Femur (tissue), 1 donor: ENCODE measurements around the gene SORCS2.

Source experiments
- DNase-seq: peaks from one replicate; pipeline ENCODE4 v3.0.0-alpha.2; 2017

SORCS2 gene

DNA sequence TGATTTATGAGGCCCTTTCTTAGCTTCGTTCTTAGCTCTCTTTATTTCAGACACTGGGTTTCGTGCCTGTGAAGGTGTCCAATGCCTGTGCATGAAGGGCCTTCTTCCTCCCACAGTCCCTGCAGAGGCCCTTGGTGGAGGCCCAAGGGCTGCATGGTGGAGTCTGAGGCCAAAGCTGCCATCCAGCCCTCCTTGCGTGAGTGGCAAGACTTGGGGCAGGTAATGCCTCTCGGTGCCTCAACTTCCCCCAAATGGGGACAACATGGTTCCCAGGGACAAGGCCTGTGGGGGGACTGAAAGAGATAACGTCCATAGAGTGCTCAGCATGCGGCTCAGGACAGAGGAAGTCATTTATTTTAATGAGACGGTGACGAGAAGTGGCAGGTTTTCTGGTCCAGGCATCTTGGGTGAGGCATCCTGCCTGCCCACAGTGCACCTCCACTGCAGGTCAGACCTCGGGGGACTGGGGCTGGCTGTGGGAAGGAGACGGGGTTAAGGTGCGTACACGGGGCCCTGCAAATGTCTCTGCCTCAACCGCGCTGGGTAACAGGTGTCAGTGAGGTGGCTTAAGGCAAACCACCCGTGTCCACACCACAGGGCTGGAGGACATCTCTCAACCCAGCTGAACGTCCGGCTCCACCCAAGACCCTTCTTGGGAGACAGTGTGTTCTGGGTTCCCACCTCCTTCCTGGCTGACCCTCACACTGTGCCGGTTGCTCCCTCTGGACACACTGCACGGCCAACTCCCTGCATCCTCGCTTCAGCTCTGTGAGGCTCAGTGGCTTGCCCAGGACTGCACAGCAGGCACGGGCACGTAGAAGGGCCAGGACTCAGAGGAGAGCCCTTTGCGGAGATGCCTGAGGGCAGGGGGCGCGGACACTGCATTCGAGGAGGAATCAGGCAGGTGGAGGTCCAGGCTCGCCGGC is 191.9 kb downstream of the SORCS2 start:
- no peak for DNase-seq

DNA sequence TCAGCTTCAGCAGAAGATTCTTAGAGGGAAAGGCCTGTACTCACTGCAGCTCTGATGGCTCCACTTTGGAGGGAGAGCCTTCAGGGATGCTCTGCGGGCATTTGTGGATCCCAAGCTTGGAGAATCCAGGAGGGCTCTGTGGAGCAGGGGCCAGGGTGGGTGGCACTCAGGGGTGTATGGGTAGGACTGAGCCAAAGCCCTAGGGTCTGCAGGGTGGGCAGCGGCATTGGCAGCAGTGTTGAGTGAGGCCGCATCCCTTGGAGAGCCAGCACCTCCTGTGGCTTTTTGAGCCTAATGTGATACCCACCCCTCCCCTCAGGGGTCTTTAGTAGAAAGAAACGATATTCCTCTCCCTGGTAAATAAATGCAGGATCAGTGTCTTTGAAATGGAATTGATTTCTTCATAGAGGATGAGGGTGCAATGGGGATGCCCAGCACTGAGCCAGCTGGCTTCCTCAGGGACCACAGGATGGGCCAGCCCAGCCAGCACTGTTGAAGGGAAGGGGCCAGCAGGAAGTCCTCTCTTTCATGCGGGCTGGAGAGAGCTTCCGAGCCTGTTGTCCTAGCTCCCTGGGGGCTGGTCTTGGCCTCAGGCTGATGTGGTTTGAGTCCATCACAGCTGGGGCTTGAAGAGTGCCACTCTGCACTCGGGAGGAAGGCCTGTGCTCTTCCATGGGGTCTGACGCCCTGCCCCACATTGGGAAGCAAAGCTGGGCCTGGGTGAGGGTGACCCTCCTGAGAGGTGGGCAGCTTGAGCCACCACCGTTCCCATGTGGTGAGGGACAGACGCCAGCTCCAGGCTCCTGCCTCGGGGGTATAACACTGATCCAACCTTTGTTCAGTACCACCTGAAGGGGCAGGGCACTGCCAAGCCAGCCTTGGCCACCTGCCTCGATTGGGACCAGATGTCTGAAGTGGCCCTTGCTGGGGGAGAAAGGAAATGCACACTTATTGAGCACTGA is 192.9 kb downstream of the SORCS2 start:
- DNase-seq: no peak

DNA sequence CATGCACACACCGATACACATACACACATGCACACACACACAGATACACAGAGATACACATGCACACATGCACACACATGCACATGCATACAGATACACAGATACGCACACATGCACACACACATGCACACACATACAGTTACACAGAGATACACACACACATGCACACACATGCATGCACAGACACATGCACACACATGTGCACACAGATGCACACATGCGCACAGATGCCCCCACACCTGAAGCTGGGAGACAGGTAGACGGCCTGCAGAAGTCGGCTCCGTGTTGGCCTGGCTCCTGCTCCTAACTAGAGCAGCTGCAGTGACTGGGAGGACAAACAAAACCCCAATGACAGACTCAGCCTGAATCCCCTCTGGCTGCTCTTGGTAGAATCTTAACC is 195.6 kb downstream of the SORCS2 start:
- no peak for DNase-seq

DNA sequence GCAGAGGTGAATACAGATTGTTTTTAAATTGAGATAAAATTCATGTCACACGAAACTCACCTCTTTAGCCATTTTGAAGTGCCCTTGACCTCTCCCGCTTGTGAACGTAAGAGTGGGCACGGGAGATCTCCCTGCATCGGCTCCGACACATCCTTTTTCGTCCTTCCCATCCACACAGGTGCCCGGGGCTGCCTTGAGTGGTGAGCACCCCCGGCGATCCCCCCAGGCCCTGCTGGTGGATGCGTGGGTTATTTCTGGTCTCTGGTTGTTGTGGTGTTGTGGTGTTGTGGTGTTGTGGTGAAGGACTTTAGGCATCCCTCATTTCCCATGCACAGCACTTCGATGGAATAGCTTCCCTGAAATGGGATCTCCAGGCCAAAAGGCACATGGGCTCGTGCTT is 196.3 kb downstream of the SORCS2 start:
- DNase-seq: no peak

DNA sequence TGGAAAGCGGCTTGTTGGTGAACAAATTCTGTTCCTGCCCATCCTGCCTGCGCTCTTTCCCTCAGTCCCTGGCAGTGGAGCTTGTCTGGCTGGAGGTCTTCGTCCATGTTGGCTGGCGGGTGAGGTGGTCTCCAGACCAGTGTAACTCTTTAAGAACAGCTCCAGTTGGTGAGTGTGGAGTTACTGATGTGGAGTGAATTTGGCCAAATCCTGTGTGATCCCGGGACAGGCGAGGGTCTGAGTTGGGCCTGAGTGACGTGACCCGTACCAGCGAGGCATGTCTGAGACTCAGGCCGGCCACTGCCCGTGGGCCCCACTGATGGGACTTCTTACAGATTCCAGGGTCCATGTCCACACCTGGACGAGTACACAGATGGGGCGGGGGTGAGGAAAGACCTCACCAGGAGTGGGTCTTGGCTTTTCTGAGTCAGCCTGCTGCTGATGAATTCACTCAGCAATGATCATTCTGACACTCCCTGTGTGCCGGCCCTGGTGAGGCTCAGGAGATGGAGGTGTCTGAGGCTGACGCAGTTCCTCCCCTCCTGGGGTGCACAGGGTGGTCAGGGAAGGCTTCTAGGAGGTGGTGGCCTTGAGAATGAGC is 196.9 kb downstream of the SORCS2 start:
- DNase-seq: no peak

DNA sequence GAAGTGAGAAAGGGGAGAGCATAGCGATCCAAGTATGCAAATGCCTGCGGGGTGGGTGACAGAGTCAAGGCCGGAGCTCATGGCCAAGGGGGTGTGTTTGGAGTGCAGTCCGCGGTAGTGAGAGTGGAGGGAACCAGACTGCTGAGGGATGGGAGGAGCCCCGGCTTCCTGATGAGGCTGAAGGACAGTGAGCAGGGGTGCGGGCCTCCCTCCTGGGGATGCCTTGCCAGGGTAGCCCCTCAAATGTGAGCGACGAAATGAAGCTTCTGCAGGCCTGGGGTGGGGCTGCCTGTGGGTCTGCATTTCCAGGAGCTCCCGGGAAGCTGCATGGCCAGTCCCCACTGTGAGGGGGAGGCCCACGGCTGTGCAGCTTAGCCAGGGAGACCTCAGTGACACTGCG is 197.4 kb downstream of the SORCS2 start:
- DNase-seq: no peak

DNA sequence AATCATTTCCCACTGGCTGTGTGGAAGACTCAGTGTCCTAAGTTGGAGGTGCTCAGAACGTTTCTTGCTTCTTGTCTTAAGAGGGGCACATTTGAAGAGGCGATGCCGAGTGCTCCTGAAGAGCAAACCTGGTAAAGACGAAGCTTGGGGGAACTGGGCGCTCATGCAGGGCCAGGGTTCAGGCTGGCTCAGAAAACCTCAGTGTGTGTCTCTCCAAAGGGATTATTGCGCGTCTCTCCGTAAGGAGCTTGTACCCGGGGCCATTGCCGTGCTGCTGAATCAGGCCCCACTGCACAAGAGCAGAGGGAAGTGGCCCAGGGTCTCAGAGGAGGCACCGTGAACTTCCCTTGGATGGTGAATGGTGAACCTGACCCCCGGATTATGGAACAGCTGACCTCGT is 198.0 kb downstream of the SORCS2 start:
- DNase-seq: no peak

DNA sequence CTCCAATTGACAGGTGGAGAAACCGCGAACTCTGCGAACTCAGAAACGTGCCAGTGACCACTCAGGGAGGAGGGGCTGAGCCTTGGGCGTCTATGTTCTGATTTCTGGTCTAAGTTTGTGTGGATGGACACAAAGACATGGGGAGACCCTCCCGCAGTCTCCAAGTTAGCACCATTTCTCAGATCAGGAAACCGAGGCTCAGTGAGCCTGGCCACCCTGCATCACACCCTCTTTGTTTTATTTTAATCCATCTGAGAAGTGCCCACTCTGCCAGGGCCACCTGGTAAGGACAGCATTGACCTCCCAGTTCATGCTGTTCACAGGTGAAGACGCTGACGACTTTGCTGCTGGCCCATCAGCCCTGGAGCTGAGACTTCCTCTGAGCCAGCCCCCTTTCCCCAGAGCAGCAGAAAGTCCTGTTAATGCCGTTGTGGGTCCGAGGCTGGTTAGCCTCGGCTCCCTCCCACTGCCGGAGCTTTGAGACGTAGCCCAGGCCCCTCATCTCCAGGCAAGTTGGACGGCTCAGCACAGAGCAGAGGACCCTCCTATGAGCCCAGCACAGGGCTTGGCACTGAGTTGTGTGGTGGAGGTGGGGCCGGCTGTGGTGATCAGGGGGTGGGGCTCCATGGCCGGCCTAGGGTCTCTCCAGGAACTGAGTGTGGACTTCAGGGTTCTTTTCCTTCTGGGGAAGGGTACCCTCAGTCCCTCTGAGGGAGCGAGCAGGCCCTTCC is 198.7 kb downstream of the SORCS2 start:
- no peak for DNase-seq

DNA sequence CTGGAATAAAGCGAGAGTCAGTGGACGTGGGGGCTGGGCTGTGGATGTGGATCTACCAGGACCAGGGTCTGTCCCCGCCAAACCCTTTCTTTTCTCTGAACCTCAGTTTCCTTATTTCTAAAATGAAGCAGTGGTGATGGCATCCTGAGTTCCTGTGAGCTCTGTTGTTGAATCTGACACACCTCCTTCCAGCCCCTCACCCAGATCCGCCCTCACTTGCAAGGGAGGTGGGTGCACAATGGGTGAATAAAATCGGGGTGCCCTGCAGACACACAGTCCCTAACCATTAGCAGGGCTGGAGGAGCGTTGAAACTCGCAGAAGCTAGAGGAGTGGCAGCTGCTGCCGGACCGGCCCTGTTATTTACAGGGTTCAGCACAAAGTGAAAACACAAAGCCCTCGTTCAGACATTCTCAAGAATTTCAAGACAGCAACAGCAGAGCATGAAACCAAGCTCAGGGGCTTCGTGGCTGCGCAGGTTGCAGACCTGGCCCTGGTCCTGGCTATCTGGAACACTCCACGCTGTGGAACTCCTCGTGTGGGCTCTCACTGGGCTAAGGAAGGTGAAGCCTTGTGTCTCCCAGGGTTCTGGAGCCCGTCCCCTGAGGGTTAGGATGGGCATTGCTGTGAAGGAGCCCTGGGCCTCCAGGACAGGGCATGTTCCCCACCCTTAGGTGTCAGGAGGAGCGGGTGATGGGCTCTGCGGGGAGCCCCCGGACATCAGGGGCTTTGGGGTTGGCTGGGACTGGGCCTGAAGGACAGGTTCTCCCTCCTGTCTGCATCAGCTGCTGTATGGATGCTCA is 199.5 kb downstream of the SORCS2 start:
- DNase-seq: no peak

DNA sequence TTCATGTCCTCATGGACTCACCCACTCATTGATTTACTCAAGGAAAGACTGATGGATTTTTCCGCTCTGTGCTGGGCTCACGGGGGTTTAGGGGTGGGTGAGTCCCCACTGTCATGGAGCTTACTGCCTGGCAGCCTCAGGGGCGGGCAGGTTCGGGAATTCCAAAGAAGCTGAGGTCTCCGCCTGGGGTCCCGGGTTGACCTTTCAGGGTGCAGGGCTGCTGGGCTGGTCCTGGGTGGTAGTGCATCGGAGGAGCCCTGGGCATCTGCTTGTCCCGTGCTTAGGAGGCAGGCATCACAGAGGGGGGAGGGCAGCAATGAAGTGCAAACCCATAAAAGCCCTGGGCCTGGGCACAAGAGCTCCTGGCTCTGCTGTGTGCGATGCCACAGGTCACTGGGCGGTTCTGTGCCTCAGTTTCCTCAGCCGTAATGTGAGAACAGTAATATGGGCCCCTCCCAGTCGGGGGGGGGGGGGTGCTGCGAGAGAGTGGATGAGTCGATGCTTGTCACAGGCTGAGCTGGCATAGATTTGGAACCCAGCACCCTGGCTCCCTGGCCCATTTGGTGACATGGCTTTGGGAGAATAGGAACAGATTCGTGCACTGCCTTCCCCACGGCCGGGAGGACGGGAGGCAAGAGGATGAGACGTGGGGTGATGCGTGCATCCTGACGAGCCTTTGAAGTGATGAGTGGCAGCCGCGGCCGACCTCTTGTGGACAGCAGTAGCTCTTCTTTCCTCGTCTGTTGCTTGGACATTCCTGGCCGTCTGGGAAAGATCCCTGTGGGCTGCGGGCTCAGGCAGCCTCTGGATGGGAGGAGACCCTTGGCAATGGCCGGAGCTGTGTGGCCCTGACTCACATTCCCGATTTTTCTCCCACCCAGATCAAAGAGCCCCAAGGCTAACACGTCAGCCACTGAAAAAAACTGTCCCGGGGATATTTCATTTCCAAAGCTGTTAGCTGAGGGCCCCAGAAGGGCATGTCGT is 200.4 kb downstream of the SORCS2 start:
- DNase-seq: peak; percentile 81

DNA sequence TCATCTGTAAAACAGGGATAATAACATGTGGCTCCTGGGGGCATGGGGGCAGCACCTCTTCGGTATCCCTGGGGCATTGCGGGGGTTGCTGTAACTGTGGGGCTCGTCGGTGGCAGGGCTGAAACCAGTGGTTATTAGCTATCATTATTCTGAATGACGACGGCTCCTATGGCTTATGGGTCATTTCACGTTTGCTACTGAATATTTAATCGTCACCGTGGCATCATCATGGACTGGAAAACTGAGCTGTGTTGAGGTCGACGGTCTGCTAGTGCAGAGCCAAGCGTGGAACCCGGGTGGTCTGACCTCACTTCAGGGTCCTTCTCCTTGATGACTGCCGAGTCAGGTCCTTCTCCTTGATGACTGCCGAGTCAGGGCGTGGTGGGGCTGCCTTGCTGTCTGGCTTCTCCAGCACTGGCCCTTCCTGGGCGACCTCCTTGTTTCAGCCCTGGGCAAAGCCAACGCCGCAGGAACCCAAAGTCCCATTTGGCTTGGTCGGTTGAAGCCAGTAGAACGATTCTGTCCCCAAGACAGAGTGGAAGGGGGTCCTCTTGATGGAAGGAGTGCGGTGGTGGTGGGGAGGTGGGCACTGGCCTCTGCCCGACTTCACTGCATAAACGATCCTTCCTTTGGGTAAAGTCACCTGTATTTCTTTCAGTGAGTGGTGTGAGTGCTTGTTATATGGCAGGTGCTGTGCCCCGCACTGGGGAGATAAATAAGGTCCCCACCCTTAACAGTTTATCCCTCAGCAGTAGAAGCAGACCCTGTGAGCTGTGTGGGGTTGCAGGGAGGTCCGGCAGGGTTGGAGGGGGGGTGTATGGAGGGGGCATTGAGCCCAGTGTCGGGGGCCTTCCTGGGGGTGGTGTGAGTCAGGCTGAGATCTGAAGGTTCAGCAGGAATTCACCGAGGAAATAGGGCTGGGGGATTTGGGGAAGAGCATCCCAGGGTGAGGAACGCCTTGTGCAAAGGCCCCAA is 201.6 kb downstream of the SORCS2 start:
- no peak for DNase-seq

DNA sequence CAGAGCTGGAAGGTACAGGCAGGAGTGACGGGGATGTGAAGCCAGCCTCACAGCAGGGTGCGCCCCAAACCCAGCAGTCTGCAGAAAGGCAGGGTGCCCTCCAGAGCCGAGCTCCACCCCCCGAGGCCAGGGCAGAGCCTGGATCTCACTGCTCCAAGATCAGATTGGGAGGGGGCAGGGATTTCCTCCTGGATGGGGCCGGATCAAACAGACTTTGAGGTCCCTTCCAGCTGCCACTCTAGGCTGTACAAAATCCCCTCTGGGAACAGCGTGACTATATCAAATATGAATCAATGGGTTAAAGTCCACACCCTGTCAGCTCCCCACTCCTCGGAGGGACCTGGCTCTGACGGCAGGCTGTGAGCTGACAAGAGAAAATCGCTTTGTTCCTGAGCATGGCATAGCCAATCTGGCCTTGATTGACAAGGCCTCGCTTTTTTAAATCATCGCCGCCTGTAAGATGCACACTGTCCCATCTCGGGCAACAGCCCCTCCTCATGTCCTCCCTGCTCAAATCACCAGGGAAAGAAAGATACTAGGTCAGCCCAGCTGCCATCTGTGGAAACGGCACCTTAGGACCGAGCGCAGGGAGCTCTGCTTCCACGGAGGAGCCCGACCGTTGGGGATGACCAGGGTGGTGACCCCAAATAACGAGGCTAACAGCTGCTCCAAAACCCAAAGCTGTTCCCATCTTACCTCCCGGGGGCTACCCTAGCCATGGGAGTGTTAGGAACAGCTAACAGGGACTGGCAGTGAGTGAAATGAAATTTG is 202.5 kb downstream of the SORCS2 start:
- no peak for DNase-seq

DNA sequence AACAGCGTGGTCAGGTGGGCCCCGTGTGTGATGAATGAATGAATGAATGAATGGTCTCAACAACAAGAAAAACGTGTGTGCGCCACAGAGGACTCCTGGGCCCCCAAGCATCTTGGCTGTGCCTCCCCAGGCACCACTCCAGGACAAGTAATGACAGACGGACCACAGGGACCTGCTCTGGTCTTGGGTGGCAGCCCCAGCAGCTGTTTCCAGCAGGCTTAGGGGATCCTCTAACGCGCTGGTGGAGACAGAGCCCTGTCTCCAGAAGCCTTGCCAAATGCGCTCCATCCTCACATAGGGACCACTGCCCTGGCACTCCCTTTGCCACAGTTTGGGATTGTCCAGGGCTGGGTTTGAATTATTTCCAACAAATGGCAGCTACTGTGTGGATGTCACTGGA is 203.3 kb downstream of the SORCS2 start:
- DNase-seq: no peak

DNA sequence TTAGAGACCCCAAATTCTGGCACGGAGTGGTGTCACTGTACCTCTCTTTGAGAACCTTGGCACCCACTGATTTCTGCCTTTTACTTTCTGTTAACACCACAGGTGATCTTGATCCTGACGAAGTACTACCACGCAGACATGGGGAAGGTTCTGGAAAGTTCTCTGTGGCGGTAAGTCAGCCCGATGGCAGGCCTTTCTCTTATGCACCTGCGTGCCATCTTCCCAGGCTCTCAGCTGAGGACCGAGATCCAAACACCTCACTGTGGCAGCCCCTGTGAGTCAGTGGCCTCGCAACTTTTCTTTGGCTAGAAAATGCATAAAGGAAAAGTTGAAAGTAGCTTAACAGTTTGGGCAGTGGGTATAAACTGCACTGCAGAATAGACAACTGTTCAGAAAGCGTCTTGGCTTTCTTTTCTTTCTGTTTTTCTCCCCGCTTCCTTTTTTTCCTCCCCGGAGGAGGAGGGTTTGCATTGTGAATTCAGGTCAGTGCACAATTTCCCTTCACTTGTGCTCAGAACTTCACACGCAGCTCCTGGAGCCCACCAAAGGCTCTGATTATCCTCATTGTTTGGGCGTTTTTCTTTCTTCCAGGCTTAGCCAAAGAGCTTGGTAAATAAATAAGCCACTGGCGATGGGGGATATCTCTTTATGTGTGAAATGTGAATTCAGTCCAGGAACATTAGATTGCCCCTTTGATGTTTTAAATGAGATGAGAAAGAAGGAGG is 204.0 kb downstream of the SORCS2 start:
- DNase-seq: no peak

DNA sequence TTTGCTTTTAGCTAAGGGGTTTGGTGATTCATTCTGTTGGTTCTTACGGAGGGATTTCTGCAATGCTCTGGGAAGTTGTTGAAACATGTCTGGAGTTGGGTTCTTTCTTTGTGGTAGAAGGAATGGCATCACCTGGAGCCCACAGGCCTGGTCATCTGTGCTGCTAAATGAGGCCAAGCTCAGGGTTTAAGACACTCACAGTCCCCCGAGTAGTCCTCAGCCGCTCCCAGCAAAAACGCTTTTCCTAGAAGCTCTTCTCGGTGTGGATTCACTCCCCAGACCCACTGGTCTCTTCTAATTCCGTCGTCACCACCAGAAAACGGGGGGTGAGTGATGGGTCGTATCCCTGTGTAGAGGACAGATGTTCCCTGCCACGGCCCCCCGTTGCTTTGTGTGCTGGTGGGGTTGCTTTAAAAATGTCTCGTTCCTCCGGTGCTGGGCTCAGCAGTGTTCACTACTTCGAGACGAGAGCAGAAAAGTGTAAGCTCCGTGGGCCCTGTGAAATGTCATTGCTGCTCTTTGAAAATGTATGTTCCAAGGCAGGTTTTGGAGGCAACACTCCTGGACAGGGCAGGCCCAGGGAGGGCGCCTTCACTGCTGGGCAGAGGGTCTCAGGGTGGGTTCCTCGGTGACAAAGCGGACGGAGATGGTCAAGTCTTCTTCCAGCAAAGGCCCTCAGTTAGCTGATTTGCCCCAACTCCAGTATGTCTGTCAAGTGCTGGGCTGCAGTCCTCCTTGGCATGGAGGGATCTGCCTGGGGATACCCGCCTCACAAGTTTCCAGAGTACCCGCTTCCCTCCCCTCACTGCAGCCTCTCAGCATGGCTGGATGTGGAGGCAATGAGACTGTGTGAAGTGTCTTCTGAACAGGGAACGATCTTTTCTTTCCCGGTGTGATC is 205.1 kb downstream of the SORCS2 start:
- no peak for DNase-seq

DNA sequence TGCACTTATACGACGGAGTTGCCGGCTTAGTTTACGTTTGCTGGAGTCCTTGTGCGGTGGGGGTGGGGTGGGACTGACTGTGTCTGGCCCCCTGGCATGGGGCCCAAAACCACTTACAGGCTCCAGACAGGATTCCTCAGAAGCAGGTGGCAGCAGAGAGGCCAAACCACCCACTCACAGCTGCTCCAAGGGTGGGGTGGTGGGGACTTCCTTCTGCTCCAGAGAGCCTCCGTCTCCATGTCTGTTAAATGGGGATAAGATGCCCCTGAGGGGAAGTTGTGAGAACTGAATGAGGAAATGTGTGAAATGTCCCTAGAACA is 205.7 kb downstream of the SORCS2 start:
- peak; percentile 69 for DNase-seq
